Nephron (organoid): ENCODE data around the gene SH3TC2.

Experiments used
- H3K27ac Mint-ChIP-seq, 3 experiments: 2 replicates each; pipeline ENCODE4 v1.8.0; 2020; ENCODE audit warnings: mixed read lengths in 3 of 3, mild to moderate bottlenecking in 2 of 3, moderate library complexity in 1 of 3
- H3K27me3 Mint-ChIP-seq: 2 replicates; pipeline ENCODE4 v1.8.0; 2021; ENCODE audit warnings: low read depth, mild to moderate bottlenecking, moderate library complexity, mixed read lengths
- H3K36me3 Mint-ChIP-seq: 2 replicates; pipeline ENCODE4 v1.8.0; 2020; ENCODE audit warnings: low read depth, mixed read lengths
- H3K4me1 Mint-ChIP-seq: 2 replicates; pipeline ENCODE4 v1.8.0; 2020; ENCODE audit warnings: mixed read lengths
- H3K4me3 Mint-ChIP-seq, 3 experiments: 2 replicates each; pipeline ENCODE4 v1.8.0; 2020; ENCODE audit warnings: mild to moderate bottlenecking in 3 of 3, mixed read lengths in 3 of 3, moderate library complexity in 2 of 3
- H3K9me3 Mint-ChIP-seq: 2 replicates; pipeline ENCODE4 v1.8.0; 2020; ENCODE audit warnings: mixed read lengths
- TF ChIP-seq, protein P1 (sequence below), 3 experiments: fragments of 200-600 bp; sonication (generic); IDR thresholded peaks; one replicate each; pipeline ENCODE4 v1.5.0; 2021; ENCODE audit warnings: antibody characterized with exemption in 3 of 3; ENCODE audit not compliant: unreplicated experiment in 3 of 3

SH3TC2 gene

DNA sequence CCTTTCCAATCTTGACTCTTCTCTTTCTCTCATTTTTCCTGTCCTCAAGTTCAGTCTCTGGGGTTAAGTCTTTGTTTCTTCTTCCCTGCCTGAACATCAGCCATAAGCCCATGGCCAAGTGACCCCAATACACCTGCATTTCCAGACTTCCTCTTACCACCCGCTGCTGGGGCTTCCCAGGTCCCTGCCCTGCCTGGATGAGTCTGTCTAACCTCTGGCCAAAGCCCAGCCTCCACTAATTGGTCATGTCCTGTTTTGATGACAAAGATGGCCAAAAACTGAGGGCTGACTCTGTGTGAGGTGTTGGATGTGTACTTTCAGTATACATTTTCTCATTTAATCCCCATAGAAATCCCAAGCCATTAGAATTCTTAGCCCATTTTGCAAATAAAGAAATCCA lies 47.3 kb downstream of the SH3TC2 start:
- Mint-ChIP-seq H3K9me3 (no peaks in the 10 kb centered on the region), H3K27me3 (peaks cover 4% of the 10 kb centered on the region), H3K4me1 (peaks cover 26% of the 10 kb centered on the region), H3K4me3 (no peak overlapping the region), H3K27ac (no peak overlapping the region), H3K36me3 (no peaks in the 10 kb centered on the region)
- TF ChIP-seq, protein P1, sequence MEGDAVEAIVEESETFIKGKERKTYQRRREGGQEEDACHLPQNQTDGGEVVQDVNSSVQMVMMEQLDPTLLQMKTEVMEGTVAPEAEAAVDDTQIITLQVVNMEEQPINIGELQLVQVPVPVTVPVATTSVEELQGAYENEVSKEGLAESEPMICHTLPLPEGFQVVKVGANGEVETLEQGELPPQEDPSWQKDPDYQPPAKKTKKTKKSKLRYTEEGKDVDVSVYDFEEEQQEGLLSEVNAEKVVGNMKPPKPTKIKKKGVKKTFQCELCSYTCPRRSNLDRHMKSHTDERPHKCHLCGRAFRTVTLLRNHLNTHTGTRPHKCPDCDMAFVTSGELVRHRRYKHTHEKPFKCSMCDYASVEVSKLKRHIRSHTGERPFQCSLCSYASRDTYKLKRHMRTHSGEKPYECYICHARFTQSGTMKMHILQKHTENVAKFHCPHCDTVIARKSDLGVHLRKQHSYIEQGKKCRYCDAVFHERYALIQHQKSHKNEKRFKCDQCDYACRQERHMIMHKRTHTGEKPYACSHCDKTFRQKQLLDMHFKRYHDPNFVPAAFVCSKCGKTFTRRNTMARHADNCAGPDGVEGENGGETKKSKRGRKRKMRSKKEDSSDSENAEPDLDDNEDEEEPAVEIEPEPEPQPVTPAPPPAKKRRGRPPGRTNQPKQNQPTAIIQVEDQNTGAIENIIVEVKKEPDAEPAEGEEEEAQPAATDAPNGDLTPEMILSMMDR (IDR thresholded peaks at IDR 0.05; ENCODE audit: unreplicated experiment in 3 of 3): no peak

DNA sequence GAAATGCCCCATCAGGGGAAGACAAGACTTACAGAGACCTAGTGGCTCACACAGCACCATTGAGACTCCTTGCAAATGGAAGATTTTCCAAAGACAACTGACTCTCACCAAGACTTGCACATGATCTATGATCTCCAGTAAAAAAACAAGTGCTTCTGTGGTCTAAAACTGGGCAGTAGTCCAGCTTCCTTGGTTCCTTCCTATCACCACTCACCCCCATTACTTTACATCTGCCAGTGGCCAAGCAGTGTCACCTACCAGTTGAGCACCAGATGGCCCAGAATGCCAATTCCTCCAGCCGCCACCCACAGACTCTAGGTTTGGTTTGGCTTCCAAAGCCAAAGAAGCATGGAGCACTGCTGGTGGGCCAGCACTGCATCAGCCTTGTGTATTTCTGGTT lies 47.7 kb downstream of the SH3TC2 start:
- Mint-ChIP-seq H3K27me3 (peaks cover 4% of the 10 kb centered on the region), H3K4me3 (no peak overlapping the region), H3K4me1 (peaks cover 26% of the 10 kb centered on the region), H3K36me3 (no peaks in the 10 kb centered on the region), H3K9me3 (no peaks in the 10 kb centered on the region), H3K27ac (no peak overlapping the region)
- TF ChIP-seq, protein P1 (IDR thresholded peaks at IDR 0.05; ENCODE audit: unreplicated experiment in 3 of 3): no peak

DNA sequence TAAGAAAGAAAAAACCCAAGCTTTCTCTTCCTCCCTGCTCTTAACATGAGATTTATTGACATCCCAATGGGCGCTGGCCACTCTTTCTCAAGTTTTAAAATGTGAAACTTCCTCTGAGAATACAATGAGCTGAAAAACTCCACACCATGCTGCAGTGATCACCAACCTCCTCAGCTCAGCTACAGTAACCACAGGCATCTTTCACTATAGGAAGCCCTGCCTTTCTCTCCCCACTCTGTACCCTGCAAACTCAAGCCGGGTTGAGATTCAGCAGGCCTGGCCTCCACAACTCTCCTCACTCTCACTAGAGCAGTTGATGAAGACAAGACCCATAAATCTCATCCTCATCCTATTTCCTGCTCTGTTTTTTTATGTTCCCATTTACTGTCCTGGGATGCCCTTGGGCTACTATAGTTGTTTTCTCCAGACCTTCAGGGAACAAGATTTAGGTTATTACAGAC lies 48.3 kb downstream of the SH3TC2 start:
- Mint-ChIP-seq H3K36me3 (no peaks in the 10 kb centered on the region), H3K9me3 (no peaks in the 10 kb centered on the region), H3K4me3 (no peak overlapping the region), H3K4me1 (peaks cover 23% of the 10 kb centered on the region), H3K27ac (peak overlapping the region in 2 of 3 experiments; percentile 2 to 48), H3K27me3 (peaks cover 4% of the 10 kb centered on the region)
- TF ChIP-seq, protein P1 (IDR thresholded peaks at IDR 0.05; ENCODE audit: unreplicated experiment in 3 of 3): no peak

DNA sequence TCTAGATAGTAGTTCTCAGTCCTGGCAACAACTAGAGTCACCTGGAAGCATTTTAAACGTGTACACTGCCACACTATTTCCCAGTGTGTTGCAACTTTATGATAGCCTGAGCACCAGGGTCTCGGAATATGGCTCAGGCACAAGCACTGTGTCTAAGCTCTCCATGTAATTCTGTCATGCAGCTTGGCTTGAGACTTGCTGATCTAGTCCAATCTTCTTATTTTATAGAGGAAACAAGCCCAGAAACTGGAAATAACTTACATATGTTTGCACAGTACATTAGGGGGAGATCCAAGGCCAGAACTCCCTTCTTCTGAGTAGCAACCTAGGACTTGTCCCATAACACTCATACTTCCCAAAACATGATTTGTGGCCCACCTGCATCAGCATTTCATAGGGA lies 49.1 kb downstream of the SH3TC2 start:
- Mint-ChIP-seq H3K27ac (no peak overlapping the region), H3K36me3 (no peaks in the 10 kb centered on the region), H3K4me3 (no peak overlapping the region), H3K9me3 (no peaks in the 10 kb centered on the region), H3K4me1 (peaks cover 16% of the 10 kb centered on the region), H3K27me3 (peaks cover 6% of the 10 kb centered on the region)
- TF ChIP-seq, protein P1 (IDR thresholded peaks at IDR 0.05; ENCODE audit: unreplicated experiment in 3 of 3): no peak

DNA sequence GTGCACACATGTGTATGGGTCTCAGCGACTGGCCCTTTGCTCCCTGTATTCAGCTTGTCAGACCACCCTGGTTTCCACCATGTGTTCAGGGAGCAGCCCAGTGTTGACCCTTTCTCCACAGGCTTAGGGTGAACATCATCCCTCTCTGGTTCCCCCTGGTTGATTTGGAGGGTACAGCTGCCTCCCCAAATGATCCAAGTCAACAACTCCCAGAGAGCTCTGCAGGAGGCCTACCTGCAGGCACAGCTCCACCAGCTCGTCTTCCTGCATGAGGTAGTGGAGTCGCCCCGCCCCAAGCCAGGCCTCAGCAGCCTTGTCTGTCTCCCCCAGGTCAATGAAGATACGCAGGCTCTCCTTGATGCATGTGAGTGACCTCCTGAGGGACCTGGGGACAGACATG lies 50.5 kb downstream of the SH3TC2 start:
- H3K4me3 Mint-ChIP-seq: no peak overlapping the region
- H3K36me3 Mint-ChIP-seq: no peaks in the 10 kb centered on the region
- no peak overlapping the region for H3K27ac Mint-ChIP-seq
- no peaks in the 10 kb centered on the region for H3K9me3 Mint-ChIP-seq
- TF ChIP-seq, protein P1 (IDR thresholded peaks at IDR 0.05; ENCODE audit: unreplicated experiment in 3 of 3): no peak
- peaks cover 10% of the 10 kb centered on the region for H3K27me3 Mint-ChIP-seq
- H3K4me1 Mint-ChIP-seq: peaks cover 20% of the 10 kb centered on the region

DNA sequence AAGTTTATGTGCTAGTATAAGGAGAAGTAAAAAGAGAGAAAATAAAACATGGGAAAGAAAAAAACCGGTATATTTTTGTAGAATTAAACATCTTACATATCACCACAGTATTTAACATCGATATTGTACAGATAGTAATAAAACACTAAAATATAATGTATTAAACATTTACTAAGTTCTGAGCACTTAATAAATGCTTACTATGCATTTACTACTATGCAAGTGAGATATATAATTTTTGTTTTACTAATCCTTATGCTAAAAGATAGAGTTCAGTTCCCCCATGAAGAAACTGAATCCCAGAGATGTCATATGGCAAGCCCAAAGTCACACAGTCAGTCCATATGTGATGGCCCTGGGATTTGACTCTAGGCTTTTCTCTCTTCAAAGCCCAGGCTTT lies 51.1 kb downstream of the SH3TC2 start:
- peaks cover 22% of the 10 kb centered on the region for H3K4me1 Mint-ChIP-seq
- no peak overlapping the region for H3K27ac Mint-ChIP-seq
- H3K27me3 Mint-ChIP-seq: peaks cover 11% of the 10 kb centered on the region
- TF ChIP-seq, protein P1 (IDR thresholded peaks at IDR 0.05; ENCODE audit: unreplicated experiment in 3 of 3): no peak
- H3K4me3 Mint-ChIP-seq: no peak overlapping the region
- no peaks in the 10 kb centered on the region for H3K9me3 Mint-ChIP-seq
- H3K36me3 Mint-ChIP-seq: no peaks in the 10 kb centered on the region
